Stimulated activated CD4-positive, alpha-beta T cell treated with anti-CD3 and anti-CD28 coated beads, Interleukin-2, amount 100 ng/mL, for 4 hours (primary cell): ENCODE results near the gene MAP1LC3C.
"Not testable (repeated sequence)": the region's sequence is repeated elsewhere in the genome, so short reads cannot be mapped to it uniquely, and the experiment has no call there.

Experiments used
- DNase-seq: peaks from one replicate; pipeline ENCODE4 v3.0.0-alpha.2; 2020; ENCODE audit warnings: low read depth

MAP1LC3C gene

GRCh38 chr1:241992734-241993133 lies 6.2 kb downstream of the MAP1LC3C start:
- no peak for DNase-seq

- DNase-seq: no peak
Measured at GRCh38 chr1:241990040-241990439, 8.9 kb downstream of the MAP1LC3C start.

GRCh38 chr1:241988389-241988930 lies 10.4 kb downstream of the MAP1LC3C start:
- DNase-seq: not testable (repeated sequence)

GRCh38 chr1:241985787-241986186 lies 13.1 kb downstream of the MAP1LC3C start:
- no peak for DNase-seq

GRCh38 chr1:241979926-241980325 lies 19.0 kb downstream of the MAP1LC3C start:
- no peak for DNase-seq

GRCh38 chr1:241979071-241979470 lies 19.8 kb downstream of the MAP1LC3C start:
- no peak for DNase-seq

- DNase-seq: no peak
Measured at GRCh38 chr1:241976229-241976628, 22.7 kb downstream of the MAP1LC3C start.

- DNase-seq: no peak
Measured at GRCh38 chr1:241972703-241973369, 26.1 kb downstream of the MAP1LC3C start.

GRCh38 chr1:241968611-241969010 lies 30.3 kb downstream of the MAP1LC3C start:
- DNase-seq: no peak

- no peak for DNase-seq
Measured at GRCh38 chr1:241964550-241965282, 34.2 kb downstream of the MAP1LC3C start.

- no peak for DNase-seq
Measured at GRCh38 chr1:241963722-241964121, 35.2 kb downstream of the MAP1LC3C start.

GRCh38 chr1:241962153-241962552 lies 36.7 kb downstream of the MAP1LC3C start:
- no peak for DNase-seq

- DNase-seq: no peak
Measured at GRCh38 chr1:241957692-241958494, 41.0 kb downstream of the MAP1LC3C start, which contains the start of gene BECN2. Gene BECN2 (plus strand): TSS chr1:241957767. CDS start chr1:241957767, 0 bp downstream.

GRCh38 chr1:241950390-241950789 lies 48.5 kb downstream of the MAP1LC3C start:
- no peak for DNase-seq

- no peak for DNase-seq
Measured at GRCh38 chr1:241947354-241947753, 51.5 kb downstream of the MAP1LC3C start.
